ENCODE results near the gene TP53INP2.

The TP53INP2 gene

GRCh38 chr20:34736106-34736735, 32.1 kb downstream of the TP53INP2 start:
- H3K4me3 ChIP-seq (ENCODE audit: low read depth, low read length), result no peak overlapping the region
- no peak for DNase-seq (ENCODE audit: low read depth)
- no peak for TF ChIP-seq CTCF (IDR thresholded peaks at IDR 0.05; ENCODE audit: control insufficient read depth, extremely low read depth, insufficient read depth)

GRCh38 chr20:34743039-34743438, 38.9 kb downstream of the TP53INP2 start:
- H3K4me3 ChIP-seq (ENCODE audit: low read depth, low read length), result no peak overlapping the region
- DNase-seq (ENCODE audit: low read depth), result no peak
- no peak for TF ChIP-seq CTCF (IDR thresholded peaks at IDR 0.05; ENCODE audit: control insufficient read depth, extremely low read depth, insufficient read depth)

GRCh38 chr20:34744340-34744739, 40.2 kb downstream of the TP53INP2 start:
- TF ChIP-seq CTCF (IDR thresholded peaks at IDR 0.05; ENCODE audit: control insufficient read depth, extremely low read depth, insufficient read depth), result no peak
- no peak for DNase-seq (ENCODE audit: low read depth)
- H3K4me3 ChIP-seq (ENCODE audit: low read depth, low read length), result no peak overlapping the region

GRCh38 chr20:34744847-34745246, 40.7 kb downstream of the TP53INP2 start:
- H3K4me3 ChIP-seq (ENCODE audit: low read depth, low read length), result no peak overlapping the region
- DNase-seq (ENCODE audit: low read depth), result no peak
- TF ChIP-seq CTCF (IDR thresholded peaks at IDR 0.05; ENCODE audit: control insufficient read depth, extremely low read depth, insufficient read depth), result no peak

GRCh38 chr20:34746674-34747073, 42.5 kb downstream of the TP53INP2 start:
- no peak for DNase-seq (ENCODE audit: low read depth)
- TF ChIP-seq CTCF (IDR thresholded peaks at IDR 0.05; ENCODE audit: control insufficient read depth, extremely low read depth, insufficient read depth), result no peak
- H3K4me3 ChIP-seq (ENCODE audit: low read depth, low read length), result no peak overlapping the region

- DNase-seq (ENCODE audit: low read depth), result no peak
- TF ChIP-seq CTCF (IDR thresholded peaks at IDR 0.05; ENCODE audit: control insufficient read depth, extremely low read depth, insufficient read depth), result no peak
- no peak overlapping the region for H3K4me3 ChIP-seq (ENCODE audit: low read depth, low read length)
Measured at GRCh38 chr20:34747479-34747878, 43.3 kb downstream of the TP53INP2 start.

- DNase-seq (ENCODE audit: low read depth), result no peak
- no peak overlapping the region for H3K4me3 ChIP-seq (ENCODE audit: low read depth, low read length)
- no peak for TF ChIP-seq CTCF (IDR thresholded peaks at IDR 0.05; ENCODE audit: control insufficient read depth, extremely low read depth, insufficient read depth)
Measured at GRCh38 chr20:34748709-34749108, 44.6 kb downstream of the TP53INP2 start.

Measured in LNCaP clone FGC (cell line).